Hindlimb muscle (tissue), 1 donor: ENCODE measurements around the gene BICD2. TPM values are rescaled to one million over a fixed set of nuclear protein-coding genes. Genes with fewer than 3 reads are reported as not detected.

Source experiments
- DNase-seq: peaks from one replicate; pipeline ENCODE4 v3.0.0-alpha.2; 2013
- polyA plus RNA-seq: library from polyadenylated mRNA; unstranded; fragments of 120-200 nt; gene quantifications from one replicate; pipeline ENCODE4 v1.2.1, GENCODE V29; 2013; ENCODE audit not compliant: insufficient read length

BICD2 gene
- polyA plus RNA-seq, 1 donor: 34.5 TPM

- no peak for DNase-seq
Observed at GRCh38 chr9:92668746-92669526, 95.7 kb downstream of the BICD2 start.

GRCh38 chr9:92666912-92667532 lies 97.6 kb downstream of the BICD2 start:
- DNase-seq: no peak

GRCh38 chr9:92666236-92666635 lies 98.4 kb downstream of the BICD2 start:
- no peak for DNase-seq

GRCh38 chr9:92665836-92666235 lies 98.8 kb downstream of the BICD2 start:
- DNase-seq: no peak

GRCh38 chr9:92664394-92665152 lies 100.1 kb downstream of the BICD2 start:
- DNase-seq: no peak

- DNase-seq: no peak
Observed at GRCh38 chr9:92663951-92664350, 100.7 kb downstream of the BICD2 start.

GRCh38 chr9:92663126-92663525 lies 101.5 kb downstream of the BICD2 start:
- no peak for DNase-seq

GRCh38 chr9:92661743-92662142 lies 102.9 kb downstream of the BICD2 start:
- DNase-seq: no peak

Other genes starting within 250 kb of the BICD2 start
- 18.0 TPM for gene ECM2, start 228.8 kb downstream of the BICD2 start, polyA plus RNA-seq
- gene IPPK, start 94.7 kb downstream of the BICD2 start, polyA plus RNA-seq: 6.5 TPM
- 5.1 TPM for gene ZNF484, start 113.2 kb upstream of the BICD2 start, polyA plus RNA-seq
- gene FGD3, start 182.7 kb upstream of the BICD2 start, polyA plus RNA-seq: 5.5 TPM